ENCODE data around the gene ZFAND2A. TPM values are rescaled to one million over a fixed set of nuclear protein-coding genes. Genes with fewer than 3 reads are reported as not detected.
"Not testable (repeated sequence)": the region's sequence is repeated elsewhere in the genome, so short reads cannot be mapped to it uniquely, and the experiment has no call there.

The ZFAND2A gene
- total RNA-seq, 1 donor from 2014 or later = 14.1 TPM

DNA sequence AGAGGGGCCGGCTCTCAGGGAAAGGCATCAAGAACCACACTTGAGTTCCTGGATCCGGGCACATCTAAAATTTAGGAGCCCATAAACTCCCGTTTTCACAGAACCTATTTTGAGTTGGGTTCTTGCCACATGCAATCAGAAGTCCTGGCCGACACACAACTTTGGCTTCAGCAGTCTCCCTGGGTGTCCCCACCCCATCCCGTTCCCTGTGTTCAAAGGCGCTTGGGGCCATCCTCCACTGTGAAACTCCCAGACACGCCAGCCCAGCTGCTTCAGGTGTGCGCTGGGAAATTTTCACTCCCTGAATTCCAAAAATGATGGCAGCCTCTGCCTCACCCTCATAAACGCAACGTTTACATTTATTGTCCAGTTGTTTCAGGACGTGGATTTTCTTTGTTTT is 8.4 kb upstream of the ZFAND2A start:
- TF ChIP-seq, protein P1, sequence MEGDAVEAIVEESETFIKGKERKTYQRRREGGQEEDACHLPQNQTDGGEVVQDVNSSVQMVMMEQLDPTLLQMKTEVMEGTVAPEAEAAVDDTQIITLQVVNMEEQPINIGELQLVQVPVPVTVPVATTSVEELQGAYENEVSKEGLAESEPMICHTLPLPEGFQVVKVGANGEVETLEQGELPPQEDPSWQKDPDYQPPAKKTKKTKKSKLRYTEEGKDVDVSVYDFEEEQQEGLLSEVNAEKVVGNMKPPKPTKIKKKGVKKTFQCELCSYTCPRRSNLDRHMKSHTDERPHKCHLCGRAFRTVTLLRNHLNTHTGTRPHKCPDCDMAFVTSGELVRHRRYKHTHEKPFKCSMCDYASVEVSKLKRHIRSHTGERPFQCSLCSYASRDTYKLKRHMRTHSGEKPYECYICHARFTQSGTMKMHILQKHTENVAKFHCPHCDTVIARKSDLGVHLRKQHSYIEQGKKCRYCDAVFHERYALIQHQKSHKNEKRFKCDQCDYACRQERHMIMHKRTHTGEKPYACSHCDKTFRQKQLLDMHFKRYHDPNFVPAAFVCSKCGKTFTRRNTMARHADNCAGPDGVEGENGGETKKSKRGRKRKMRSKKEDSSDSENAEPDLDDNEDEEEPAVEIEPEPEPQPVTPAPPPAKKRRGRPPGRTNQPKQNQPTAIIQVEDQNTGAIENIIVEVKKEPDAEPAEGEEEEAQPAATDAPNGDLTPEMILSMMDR (IDR thresholded peaks at IDR 0.05; ENCODE audit: unreplicated experiment) = no peak
- Mint-ChIP-seq H3K4me1 (ENCODE audit: low read depth) (no peaks in the 10 kb centered on the region), H3K9me3 (ENCODE audit: low read depth) (no peaks in the 10 kb centered on the region), H3K27ac (no peak overlapping the region), H3K36me3 (ENCODE audit: insufficient read depth) (no peaks in the 10 kb centered on the region), H3K27me3 (peaks cover 3% of the 10 kb centered on the region), H3K4me3 (ENCODE audit: low read depth) (no peak overlapping the region)
- no peak for DNase-seq (ENCODE audit: low spot score, unreplicated experiment)

DNA sequence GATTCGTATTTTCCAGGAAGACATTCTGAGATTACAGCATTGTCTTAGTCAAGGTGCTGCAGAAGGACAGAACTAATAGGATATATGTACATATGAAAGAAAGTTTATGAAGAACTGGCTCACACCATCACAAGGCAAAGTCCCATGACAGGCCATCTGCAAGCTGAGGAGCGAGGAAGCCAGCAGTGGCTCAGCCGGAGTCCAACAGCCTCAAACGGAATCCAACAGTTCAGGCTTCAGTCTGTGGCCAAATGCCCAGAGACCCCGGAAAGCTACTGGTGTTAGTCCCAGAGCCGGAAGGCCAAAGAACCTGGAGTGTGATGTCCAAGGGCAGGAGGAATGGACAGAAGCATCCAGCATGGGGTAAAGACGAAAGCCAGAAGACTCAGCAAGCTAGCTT is 4.4 kb upstream of the ZFAND2A start:
- DNase-seq (ENCODE audit: low spot score, unreplicated experiment) = no peak
- Mint-ChIP-seq H3K36me3 (ENCODE audit: insufficient read depth) (no peaks in the 10 kb centered on the region), H3K4me1 (ENCODE audit: low read depth) (peaks cover 6% of the 10 kb centered on the region), H3K9me3 (ENCODE audit: low read depth) (no peaks in the 10 kb centered on the region), H3K27me3 (peaks cover 1% of the 10 kb centered on the region), H3K4me3 (ENCODE audit: low read depth) (no peak overlapping the region), H3K27ac (no peak overlapping the region)
- TF ChIP-seq, protein P1 (IDR thresholded peaks at IDR 0.05; ENCODE audit: unreplicated experiment) = no peak

DNA sequence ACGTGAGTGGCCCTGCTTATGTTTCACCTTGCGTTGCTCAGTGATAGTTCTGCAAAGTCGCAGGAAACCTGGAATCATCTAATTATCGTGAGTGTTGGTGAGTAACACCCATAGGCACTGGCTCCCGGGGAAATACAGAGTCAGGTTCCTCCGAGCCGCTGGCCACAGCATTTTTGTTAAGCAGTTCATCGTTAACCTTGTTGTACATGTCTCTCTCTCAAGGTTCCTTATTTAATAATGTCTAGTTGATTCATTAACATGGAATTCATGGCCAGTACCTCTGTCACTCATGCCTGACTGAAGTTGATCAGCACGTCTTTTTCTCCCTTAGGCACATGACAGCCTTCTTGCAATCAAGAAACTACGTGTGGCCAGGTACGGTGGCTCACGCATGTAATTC is 3.1 kb upstream of the ZFAND2A start:
- H3K4me3 Mint-ChIP-seq (ENCODE audit: low read depth) = no peak overlapping the region
- H3K27ac Mint-ChIP-seq = no peak overlapping the region

DNA sequence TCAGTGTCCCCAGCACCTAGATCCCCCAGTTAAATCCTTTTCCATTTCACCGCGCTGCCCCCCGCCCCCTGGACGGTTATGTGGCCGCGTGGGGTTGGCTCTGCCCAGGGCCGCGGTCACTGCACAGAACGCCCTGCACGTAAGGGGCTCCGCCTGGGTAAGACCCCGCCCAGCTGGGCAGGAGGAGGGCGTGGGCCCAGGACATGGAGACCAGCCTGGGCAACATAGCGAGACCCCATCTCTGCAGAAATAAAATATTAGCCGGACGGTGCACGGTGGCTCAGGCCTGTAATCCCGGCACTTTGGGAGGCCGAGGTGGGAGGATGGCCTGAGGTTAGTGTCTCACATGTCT is 650 bp upstream of the ZFAND2A start:
- H3K4me3 Mint-ChIP-seq (ENCODE audit: low read depth) = peak overlapping the region; percentile 85
- H3K9me3 Mint-ChIP-seq (ENCODE audit: low read depth) = no peaks in the 10 kb centered on the region
- TF ChIP-seq, protein P1 (IDR thresholded peaks at IDR 0.05; ENCODE audit: unreplicated experiment) = no peak
- peak overlapping the region; percentile 90 for H3K27ac Mint-ChIP-seq
- no peaks in the 10 kb centered on the region for H3K36me3 Mint-ChIP-seq (ENCODE audit: insufficient read depth)
- no peaks in the 10 kb centered on the region for H3K27me3 Mint-ChIP-seq
- H3K4me1 Mint-ChIP-seq (ENCODE audit: low read depth) = peaks cover 24% of the 10 kb centered on the region
- no peak for DNase-seq (ENCODE audit: low spot score, unreplicated experiment)

More for the DNA sequence above, 3.1 kb upstream of the ZFAND2A start:
- TF ChIP-seq, protein P1 (IDR thresholded peaks at IDR 0.05; ENCODE audit: unreplicated experiment) = no peak
- H3K9me3 Mint-ChIP-seq (ENCODE audit: low read depth) = no peaks in the 10 kb centered on the region
- peaks cover 15% of the 10 kb centered on the region for H3K4me1 Mint-ChIP-seq (ENCODE audit: low read depth)
- no peaks in the 10 kb centered on the region for H3K27me3 Mint-ChIP-seq
- no peaks in the 10 kb centered on the region for H3K36me3 Mint-ChIP-seq (ENCODE audit: insufficient read depth)
- no peak for DNase-seq (ENCODE audit: low spot score, unreplicated experiment)

DNA sequence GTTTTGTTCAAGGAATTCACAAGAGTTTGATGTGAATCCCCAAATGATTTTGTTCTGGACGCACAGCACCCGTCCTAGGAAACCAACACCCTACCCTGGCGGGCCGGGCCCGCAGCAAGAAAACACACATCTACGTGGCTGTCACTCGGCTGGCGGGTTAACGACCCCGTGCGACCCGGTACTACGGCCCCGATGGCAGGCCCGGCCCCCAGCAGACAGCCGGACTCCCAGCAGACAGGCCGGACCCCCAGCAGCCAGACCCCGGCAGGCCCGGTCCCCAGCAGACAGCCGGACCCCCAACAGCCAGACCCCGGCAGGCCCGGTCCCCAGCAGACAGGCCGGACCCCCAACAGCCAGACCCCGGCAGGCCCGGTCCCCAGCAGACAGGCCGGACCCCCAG is 765 bp downstream of the ZFAND2A start:
- not testable (repeated sequence) for H3K9me3 Mint-ChIP-seq (ENCODE audit: low read depth); H3K36me3 Mint-ChIP-seq (ENCODE audit: insufficient read depth)
- peak overlapping the region; percentile 79 for H3K4me3 Mint-ChIP-seq (ENCODE audit: low read depth)

DNA sequence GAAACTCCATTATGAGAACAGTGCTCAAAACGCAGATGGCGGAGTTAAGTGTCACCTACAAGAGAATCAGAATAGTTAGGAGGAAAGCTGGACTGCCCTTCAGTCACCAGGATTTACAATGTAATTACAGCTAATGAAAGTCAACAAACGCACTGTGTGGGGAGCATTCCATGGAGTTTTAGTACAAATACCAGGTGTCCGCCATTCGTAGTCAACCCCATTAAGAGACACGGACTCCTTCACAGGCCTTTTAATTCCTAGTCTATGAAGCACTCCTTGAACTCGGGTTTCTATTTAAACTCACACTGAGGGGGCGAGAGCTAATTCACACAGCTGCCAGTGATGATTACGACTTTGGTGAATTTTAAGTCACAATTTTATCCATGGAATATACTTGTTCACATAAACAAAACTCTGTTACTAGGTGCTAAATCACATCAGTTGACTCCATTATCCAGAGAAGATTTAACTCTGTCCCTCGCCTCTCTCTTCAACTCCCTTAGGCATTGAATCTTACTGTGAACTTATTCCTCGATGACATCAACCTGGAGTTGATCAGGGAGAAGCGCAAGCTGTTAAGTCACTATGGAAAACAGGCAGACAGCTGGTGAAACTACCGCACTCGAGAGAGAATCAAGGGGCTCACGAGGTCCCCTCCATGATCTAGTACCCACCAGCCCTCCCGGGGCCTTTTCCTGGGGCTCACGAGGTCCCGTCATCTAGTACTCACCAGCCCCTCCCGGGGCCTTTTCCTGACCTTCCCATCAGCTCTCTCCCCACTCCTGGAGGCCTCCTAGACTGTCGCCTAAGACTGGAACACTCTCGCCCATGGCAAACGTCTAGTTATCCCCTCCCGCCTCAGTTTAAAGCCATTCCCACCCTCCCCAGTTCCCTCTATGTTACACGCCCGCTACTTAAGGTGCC is 1.5 kb downstream of the ZFAND2A start:
- DNase-seq (ENCODE audit: low spot score, unreplicated experiment) = no peak
- no peaks in the 10 kb centered on the region for H3K9me3 Mint-ChIP-seq (ENCODE audit: low read depth)
- H3K27ac Mint-ChIP-seq = peak overlapping the region; percentile 92
- H3K4me1 Mint-ChIP-seq (ENCODE audit: low read depth) = peaks cover 24% of the 10 kb centered on the region
- H3K36me3 Mint-ChIP-seq (ENCODE audit: insufficient read depth) = peaks cover 4% of the 10 kb centered on the region
- H3K27me3 Mint-ChIP-seq = no peaks in the 10 kb centered on the region
- peak overlapping the region; percentile 79 for H3K4me3 Mint-ChIP-seq (ENCODE audit: low read depth)
- TF ChIP-seq, protein P1 (IDR thresholded peaks at IDR 0.05; ENCODE audit: unreplicated experiment) = no peak

More for the DNA sequence above, 765 bp downstream of the ZFAND2A start:
- not testable (repeated sequence) for H3K27me3 Mint-ChIP-seq; DNase-seq (ENCODE audit: low spot score, unreplicated experiment)
- Mint-ChIP-seq H3K4me1 (ENCODE audit: low read depth) (peaks cover 24% of the 10 kb centered on the region), H3K27ac (peak overlapping the region; percentile 92)
